HG02981 (cell line): ENCODE measurements around the gene PRR30.

Experiments used
- ATAC-seq: cut with Tn5 transposase; IDR thresholded peaks from one replicate; pipeline ENCODE4 v1.9.1; 2021; ENCODE audit warnings: mild to moderate bottlenecking, moderate library complexity; ENCODE audit not compliant: unreplicated experiment

Gene PRR30

DNA sequence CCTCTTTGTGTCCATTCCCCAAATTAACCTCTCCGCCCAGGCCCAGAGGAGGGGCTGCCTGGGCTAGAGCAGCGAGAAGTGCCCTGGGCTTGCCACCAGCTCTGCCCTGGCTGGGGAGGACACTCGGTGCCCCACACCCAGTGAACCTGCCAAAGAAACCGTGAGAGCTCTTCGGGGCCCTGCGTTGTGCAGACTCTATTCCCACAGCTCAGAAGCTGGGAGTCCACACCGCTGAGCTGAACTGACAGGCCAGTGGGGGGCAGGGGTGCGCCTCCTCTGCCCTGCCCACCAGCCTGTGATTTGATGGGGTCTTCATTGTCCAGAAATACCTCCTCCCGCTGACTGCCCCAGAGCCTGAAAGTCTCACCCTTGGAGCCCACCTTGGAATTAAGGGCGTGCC, 39.2 kb downstream of the PRR30 start:
- no peak for ATAC-seq

GRCh38 chr2:27099334-27099955, 39.8 kb downstream of the PRR30 start:
- no peak for ATAC-seq

DNA sequence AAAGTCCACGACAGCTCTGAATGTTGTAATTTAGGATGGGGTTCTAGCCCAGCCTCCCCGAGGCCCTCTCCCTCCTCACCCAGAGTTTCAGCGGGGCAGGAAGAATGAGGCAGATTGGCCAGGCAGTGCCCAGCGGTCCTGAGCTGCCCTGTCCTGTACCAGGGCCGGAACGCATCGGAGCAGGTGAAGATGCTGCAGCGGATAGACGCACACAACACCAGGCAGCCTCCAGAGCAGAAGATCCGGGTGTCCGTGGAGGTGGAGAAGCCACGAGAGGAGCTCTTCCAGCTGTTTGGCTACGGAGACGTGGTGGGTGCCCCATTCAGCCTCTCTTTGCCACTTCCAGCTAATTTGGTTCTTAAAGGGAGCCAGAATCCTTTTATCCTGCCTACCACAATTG, 41.9 kb downstream of the PRR30 start:
- ATAC-seq: no peak

DNA sequence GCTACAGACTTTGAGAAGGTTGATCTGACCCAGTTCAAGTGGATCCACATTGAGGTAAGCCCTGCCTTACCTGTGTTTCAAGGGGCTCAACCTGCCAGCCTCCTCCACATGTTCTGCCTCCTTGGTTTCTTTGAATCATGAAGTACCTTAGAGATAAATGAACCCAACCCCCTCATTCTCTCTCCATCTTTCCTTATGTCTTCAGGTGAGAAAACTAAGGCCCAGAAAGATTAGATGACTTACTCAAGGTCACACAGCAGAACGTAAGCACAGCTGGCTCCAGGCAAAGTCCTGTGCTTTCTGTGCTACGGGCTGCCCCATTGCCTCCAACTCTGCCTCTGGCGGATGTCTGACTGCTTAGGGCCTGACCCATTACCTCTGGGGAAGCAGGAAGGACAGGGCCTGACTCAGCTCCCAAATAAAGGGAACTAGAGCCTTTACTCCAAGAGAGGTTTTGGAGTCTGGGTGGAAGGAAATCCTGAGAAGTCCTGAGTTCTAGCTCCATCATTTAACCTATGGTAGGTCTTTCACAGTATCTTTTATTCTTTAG, 42.4 kb downstream of the PRR30 start:
- no peak for ATAC-seq

DNA sequence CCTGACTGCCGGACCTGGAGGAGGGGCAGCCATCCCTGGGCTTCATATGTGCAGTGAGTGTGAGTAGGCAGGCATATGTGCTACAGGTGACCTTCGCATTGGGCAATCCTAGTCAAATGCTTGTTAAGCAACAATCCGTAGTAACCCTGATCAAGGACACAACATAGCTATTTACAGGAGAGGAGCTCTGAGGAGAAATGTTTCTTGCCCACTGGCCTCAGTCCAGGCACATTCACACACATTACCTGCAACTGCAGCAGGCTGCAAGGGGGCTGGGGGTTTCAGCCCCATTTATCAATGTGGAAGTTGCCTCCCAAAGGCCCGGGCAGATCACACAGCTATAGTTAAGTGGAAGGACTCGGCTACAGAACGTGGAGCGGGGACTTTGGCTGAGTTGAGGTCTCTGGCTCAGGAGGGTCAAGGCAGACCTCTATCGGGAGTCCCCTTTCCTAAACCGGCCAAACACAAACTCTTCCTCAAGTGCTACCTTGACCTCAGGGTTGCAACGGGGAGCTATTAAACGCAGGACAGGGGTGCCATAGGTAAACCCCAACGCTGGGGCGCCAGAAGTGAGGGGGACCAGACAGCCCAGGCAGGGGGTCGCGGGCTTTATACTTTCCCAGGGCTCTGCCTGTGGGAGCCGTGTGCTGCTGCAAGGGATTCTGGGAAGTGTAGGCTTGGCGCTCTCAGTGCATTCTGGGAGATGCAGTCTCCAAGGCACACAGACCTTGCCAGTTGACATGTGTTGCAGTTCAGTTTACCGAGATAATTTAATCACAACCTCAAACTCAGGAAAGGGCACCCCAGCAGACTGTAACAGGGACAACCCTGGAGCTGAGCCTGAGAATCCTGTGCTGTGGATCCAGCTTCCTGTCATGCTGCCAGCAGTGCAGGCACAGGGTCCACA, 43.2 kb downstream of the PRR30 start:
- ATAC-seq: peak; percentile 56

- no peak for ATAC-seq
These were observed 43.8 kb downstream of the PRR30 start for GRCh38 chr2:27095427-27095744.

GRCh38 chr2:27094353-27094984, 44.7 kb downstream of the PRR30 start:
- no peak for ATAC-seq

- ATAC-seq: no peak
These were observed 45.5 kb downstream of the PRR30 start for GRCh38 chr2:27093430-27094352.

DNA sequence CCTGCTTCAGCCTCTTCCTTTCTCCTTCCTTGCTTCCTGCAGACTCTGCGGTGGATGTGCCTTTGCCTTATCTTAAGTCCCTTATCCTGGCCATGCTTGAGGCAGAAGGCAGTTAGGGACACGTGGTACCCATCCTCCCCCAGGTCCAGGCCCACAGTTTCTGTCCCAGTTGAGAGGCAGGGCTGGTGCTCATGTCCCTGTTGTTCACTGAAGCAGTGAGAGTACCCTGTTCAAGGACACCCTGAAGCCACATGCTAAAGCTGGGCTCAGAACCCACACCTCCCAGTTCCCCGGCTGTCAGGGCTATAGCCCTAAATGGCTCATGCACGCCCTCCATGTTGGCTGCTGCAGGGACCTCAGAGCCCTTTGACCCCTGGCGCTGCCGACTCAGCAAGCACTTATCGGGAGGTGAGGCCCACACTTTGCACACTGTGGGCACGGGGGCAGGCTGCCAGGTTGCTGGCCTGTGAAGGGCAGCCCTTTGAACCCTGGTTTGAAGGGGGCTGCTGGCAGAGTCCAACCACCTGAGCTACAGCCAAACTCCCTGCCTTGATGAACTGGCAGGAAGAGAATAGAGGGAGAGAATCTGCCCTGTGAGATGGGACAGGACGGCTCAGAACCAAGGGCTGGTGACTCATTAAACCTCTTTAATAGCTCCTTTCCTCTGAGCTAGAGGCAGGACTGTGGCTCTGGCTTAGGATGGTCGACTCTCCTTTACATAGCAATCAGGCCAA, 46.3 kb downstream of the PRR30 start:
- ATAC-seq: no peak

DNA sequence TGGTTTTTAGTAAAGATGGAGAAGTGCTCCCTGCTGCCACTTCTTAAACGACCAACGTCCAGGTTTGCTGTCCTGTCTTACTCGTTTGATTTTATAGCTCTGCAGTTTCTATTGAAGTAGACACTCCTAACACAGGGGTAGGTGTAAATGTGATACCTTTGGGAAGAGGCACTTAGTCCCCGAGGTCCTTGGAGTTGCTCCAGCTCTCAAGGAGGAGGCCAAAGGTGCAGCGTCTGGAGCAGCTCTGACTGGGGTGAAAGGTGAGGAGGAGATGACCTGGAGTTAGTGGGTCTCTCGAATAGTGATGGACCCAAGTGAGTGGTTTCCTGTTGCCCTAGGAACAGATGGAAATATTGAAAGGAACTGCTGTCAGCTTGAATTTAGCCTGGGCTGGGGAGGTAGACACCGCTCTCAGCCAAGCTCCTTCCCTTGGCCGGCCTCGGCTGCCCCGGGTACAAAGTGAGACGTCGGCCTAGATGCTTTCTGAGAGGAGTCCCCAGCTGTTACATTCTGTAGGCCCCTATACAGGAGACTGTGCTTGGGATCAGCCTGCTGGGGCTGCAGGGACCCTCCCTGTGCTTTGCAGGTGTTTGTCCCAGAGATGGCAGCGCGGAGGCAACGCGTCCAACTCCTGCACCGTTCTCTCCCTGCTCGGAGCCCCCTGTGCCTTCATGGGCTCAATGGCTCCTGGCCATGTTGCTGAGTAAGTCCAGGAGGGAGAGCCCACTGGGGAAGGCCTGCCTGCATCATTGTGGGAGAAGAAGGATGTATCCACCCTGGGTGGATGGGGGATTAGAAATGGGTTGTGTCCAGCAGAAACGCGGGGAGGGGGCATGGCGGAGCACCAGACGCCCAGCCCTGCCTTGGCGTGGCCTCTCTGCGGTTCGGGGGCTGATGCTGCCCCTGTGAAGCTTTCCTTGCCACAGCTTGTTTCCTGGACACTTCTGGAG, 47.2 kb downstream of the PRR30 start:
- no peak for ATAC-seq

DNA sequence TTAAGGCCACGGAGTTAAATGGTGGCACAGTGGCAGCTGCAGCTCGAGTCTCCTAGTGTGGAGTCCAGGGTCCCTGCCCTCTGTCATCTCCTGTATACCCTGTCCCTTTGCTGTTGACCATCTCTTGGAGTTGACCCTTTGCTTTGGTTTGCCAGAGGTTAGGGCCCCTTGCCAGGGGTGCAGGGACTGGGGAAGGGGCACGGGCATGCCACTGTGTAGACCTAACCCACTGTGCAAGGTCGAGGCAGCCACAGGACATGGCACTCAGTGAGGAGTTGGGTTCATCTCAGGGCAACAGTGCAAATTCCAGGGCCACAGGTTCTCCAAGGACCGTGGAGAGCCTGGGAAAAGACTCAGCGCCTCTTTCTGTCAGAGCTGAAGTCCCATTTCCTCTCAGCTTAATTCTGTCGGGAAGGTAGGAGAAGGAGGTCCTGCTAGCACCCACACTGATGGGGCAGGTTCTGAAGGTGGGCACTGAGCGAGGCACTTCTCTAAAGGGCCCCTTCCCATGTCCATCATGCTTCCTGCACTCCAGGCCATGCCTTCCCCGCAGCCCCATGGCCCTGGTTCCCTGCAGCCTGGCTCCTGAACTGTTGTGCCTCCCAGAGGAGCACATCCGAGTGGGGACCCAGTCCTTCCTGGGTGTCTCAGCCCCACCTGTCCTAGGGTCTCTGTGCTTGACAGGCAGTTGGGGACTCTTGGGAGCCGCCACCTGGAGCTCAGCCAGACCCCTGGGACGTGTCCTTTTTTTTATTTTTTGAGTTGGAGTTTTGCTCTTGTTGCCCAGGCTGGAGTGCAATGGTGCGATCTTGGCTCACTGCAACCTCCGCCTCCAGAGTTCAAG, 49.9 kb downstream of the PRR30 start:
- no peak for ATAC-seq

GRCh38 chr2:27088634-27089033, 50.6 kb downstream of the PRR30 start:
- ATAC-seq: no peak

DNA sequence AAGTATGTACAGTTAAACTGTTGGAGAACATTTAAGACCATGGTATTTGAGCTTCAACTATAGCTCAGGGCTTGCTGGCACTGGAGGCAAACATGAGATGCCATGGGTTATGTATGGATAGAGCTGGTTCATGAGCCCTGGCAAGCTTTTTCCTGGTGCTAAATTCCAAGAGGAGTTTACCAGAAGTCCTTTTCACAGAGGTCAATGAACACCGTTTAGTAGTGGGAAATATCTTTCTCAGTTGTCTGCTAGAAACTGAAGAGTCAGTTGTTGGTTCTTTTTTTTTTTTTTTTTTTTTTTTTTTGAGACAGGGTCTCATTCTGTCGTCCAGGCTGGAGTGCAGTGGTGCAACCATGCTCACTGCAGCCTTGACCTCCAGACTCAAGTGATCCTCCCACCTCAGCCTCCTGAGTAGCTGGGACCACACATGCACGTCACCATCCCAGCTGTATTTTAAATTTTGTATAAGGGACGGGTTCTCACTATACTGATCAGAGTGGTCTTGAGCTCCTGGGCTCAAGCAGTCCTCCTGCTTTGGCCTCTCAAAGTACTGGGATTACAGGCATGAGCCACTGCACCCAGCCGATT, 51.3 kb downstream of the PRR30 start:
- no peak for ATAC-seq
